GM18526 (cell line): ENCODE results near the gene APBA3.

Source experiments
- POLR2A ChIP-seq: IDR thresholded peaks from 3 replicates; pipeline ENCODE4 v1.6.1; 2011; ENCODE audit not compliant: insufficient read length; ENCODE audit errors: extremely low read depth

APBA3 gene

GRCh38 chr19:3761382-3762129 is at the start of gene APBA3:
APBA3 (minus strand) TSS chr19:3761692; CDS start chr19:3760264, 1,428 bp downstream.
- TF ChIP-seq POLR2A, result peak; percentile 88

- TF ChIP-seq POLR2A, result no peak
Measured at GRCh38 chr19:3810708-3811355, 49.3 kb upstream of the APBA3 start.

GRCh38 chr19:3809881-3810707 is 48.6 kb upstream of the APBA3 start:
- peak; percentile 15 for TF ChIP-seq POLR2A

GRCh38 chr19:3808420-3809143 is 47.1 kb upstream of the APBA3 start:
- TF ChIP-seq POLR2A, result no peak

GRCh38 chr19:3807574-3808354 is 46.3 kb upstream of the APBA3 start:
- no peak for TF ChIP-seq POLR2A

DNA sequence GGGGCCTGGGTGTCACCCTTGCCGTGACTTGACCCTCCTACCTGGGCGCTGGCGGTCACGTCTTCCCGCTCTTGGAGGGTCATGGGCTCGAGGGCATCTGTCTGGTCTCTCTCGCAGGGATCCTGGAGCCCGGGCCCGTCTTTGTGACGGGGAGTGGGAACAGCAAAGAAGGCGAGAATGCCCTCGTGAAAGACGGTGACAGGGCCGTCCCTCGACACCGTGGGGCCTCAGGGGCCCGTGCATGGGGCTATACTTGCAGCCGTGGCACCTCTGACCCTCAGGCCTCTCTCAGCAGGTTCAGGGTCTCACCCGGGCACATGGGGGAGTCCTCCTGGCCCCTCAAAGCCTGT is 45.6 kb upstream of the APBA3 start:
- TF ChIP-seq POLR2A, result no peak

DNA sequence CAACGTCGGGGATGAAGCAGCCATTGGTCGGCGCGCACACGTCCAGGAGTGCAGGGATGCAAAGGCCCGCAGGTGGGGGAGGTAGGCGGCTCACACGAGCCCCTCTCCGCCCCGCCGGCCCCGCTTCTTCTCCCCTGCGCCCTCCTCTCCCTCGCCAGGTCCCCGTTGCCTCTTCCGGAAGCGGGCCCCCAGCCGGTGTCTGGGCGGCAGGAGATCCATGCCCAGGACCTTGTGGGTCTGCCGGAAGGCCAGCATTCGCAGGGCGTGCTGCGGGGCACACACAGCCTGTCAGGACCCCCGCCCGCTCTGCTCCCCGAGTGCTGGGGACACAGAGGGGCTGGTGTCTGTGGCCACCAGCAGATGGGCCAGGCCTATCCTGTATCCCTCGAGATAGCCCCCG is 44.4 kb upstream of the APBA3 start:
- no peak for TF ChIP-seq POLR2A

GRCh38 chr19:3804429-3804828 is 42.9 kb upstream of the APBA3 start:
- no peak for TF ChIP-seq POLR2A

- TF ChIP-seq POLR2A, result no peak
Measured at GRCh38 chr19:3803986-3804385, 42.5 kb upstream of the APBA3 start.

GRCh38 chr19:3803114-3803888 is 41.8 kb upstream of the APBA3 start:
- TF ChIP-seq POLR2A, result no peak

DNA sequence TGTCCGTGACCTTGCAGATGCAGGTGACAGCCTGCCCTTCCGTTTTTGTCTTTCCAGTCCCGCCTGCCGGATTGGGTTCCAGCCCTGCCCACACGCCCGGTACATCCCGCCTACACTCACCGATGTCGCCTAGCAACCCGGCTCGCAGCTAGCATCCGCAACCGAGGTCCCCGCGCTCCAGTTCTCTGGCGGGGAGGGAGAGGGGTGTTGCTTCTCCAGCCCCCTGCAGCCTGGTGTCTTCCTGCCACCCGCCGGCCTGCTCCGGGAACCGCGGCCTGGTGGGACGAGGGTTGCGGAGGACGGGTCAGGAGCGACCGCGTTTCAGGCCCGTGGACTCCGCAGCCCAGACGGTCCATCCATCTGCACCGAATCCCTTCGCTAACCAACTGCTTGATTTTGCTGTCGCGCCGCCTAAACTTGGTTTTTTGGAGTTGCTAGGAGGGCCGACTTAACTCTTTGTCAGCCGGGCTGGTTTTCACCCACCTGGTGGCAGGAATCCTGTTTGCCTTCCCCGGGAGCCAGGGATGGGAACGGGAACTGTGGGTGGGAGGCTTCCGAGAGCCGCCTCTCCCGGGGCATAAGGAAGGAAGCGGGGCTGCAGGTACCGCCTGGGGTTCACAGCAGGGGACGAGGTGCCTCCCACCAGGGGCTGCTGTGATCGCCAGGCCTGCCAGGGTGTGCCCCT is 40.1 kb upstream of the APBA3 start:
- TF ChIP-seq POLR2A, result no peak

- no peak for TF ChIP-seq POLR2A
Measured at GRCh38 chr19:3800996-3801395, 39.5 kb upstream of the APBA3 start.

GRCh38 chr19:3798137-3798536 is 36.6 kb upstream of the APBA3 start:
- no peak for TF ChIP-seq POLR2A
